ENCODE data around the gene ISG20. TPM values are rescaled to one million over a fixed set of nuclear protein-coding genes. Genes with fewer than 3 reads are reported as not detected.
A peak's percentile ranks its signal among the peaks of the same experiment; 100 is the strongest.

The ISG20 gene
- total and polyA plus RNA-seq, 2 experiments from 2014 or later = 13.3 to 15.8 TPM

GRCh38 chr15:88635318-88635717, 3.5 kb upstream of the ISG20 start:
- no peak overlapping the region for H2AFZ ChIP-seq
- no peaks in the 10 kb centered on the region for H3K9me2 ChIP-seq (replicated peaks; ENCODE audit: insufficient read depth)
- H3K4me1 ChIP-seq (ENCODE audit: insufficient read depth) = peaks cover 20% of the 10 kb centered on the region
- H3K9me3 ChIP-seq (ENCODE audit: low read depth) = no peaks in the 10 kb centered on the region
- H3K27me3 ChIP-seq = no peaks in the 10 kb centered on the region
- no peak overlapping the region for H3K4me2 ChIP-seq
- H3K4me3 ChIP-seq = no peak overlapping the region
- peak overlapping the region; percentile 96 for H3K27ac ChIP-seq
- no peaks in the 10 kb centered on the region for H3K36me3 ChIP-seq (replicated peaks; ENCODE audit: insufficient read depth, low read depth)
- WGBS (ENCODE audit: low lambda C conversion rate, missing lambda C conversion rate) = 72% methylated on average over 6 of the region's 6 CpGs
- H4K20me1 ChIP-seq (ENCODE audit: insufficient read depth, poor library complexity, severe bottlenecking) = no peaks in the 10 kb centered on the region
- no peak for TF ChIP-seq EZH2 (IDR thresholded peaks at IDR 0.05; ENCODE audit: borderline replicate concordance)
- no peak for TF ChIP-seq EZH2phosphoT487 (IDR thresholded peaks at IDR 0.05; ENCODE audit: low read depth, severe bottlenecking, unreplicated experiment)
- no peak for TF ChIP-seq CTCF (IDR thresholded peaks at IDR 0.05; ENCODE audit: poor library complexity)
- DNase-seq (ENCODE audit: low spot score) = no peak
- peaks cover 2% of the 10 kb centered on the region for H3K79me2 ChIP-seq

GRCh38 chr15:88636050-88636449, 2.8 kb upstream of the ISG20 start:
- peak; percentile 70 for DNase-seq (ENCODE audit: low spot score)
- H3K4me3 ChIP-seq = no peak overlapping the region
- no peak overlapping the region for H2AFZ ChIP-seq
- no peaks in the 10 kb centered on the region for H4K20me1 ChIP-seq (ENCODE audit: insufficient read depth, poor library complexity, severe bottlenecking)
- no peaks in the 10 kb centered on the region for H3K36me3 ChIP-seq (replicated peaks; ENCODE audit: insufficient read depth, low read depth)
- H3K9me2 ChIP-seq (replicated peaks; ENCODE audit: insufficient read depth) = no peaks in the 10 kb centered on the region
- WGBS (ENCODE audit: low lambda C conversion rate, missing lambda C conversion rate) = 80% methylated on average over 11 of the region's 11 CpGs
- H3K4me2 ChIP-seq = no peak overlapping the region
- no peaks in the 10 kb centered on the region for H3K27me3 ChIP-seq
- H3K9me3 ChIP-seq (ENCODE audit: low read depth) = no peaks in the 10 kb centered on the region
- peaks cover 2% of the 10 kb centered on the region for H3K79me2 ChIP-seq
- TF ChIP-seq EZH2phosphoT487 (IDR thresholded peaks at IDR 0.05; ENCODE audit: low read depth, severe bottlenecking, unreplicated experiment) (no peak), EZH2 (IDR thresholded peaks at IDR 0.05; ENCODE audit: borderline replicate concordance) (no peak), CTCF (IDR thresholded peaks at IDR 0.05; ENCODE audit: poor library complexity) (no peak)
- peak overlapping the region; percentile 96 for H3K27ac ChIP-seq
- H3K4me1 ChIP-seq (ENCODE audit: insufficient read depth) = peaks cover 20% of the 10 kb centered on the region

- no peaks in the 10 kb centered on the region for H3K36me3 ChIP-seq (replicated peaks; ENCODE audit: insufficient read depth, low read depth)
- H3K9me3 ChIP-seq (ENCODE audit: low read depth) = no peaks in the 10 kb centered on the region
- DNase-seq (ENCODE audit: low spot score) = no peak
- H3K27me3 ChIP-seq = no peaks in the 10 kb centered on the region
- H3K79me2 ChIP-seq = no peaks in the 10 kb centered on the region
- no peaks in the 10 kb centered on the region for H3K9me2 ChIP-seq (replicated peaks; ENCODE audit: insufficient read depth)
- H3K4me2 ChIP-seq = no peak overlapping the region
- no peaks in the 10 kb centered on the region for H4K20me1 ChIP-seq (ENCODE audit: insufficient read depth, poor library complexity, severe bottlenecking)
- H3K4me1 ChIP-seq (ENCODE audit: insufficient read depth) = peaks cover 20% of the 10 kb centered on the region
- no peak overlapping the region for H3K4me3 ChIP-seq
- 81% methylated on average over 5 of the region's 5 CpGs for WGBS (ENCODE audit: low lambda C conversion rate, missing lambda C conversion rate)
- H3K27ac ChIP-seq = peak overlapping the region; percentile 96
- TF ChIP-seq CTCF (IDR thresholded peaks at IDR 0.05; ENCODE audit: poor library complexity) = no peak
- no peak for TF ChIP-seq EZH2 (IDR thresholded peaks at IDR 0.05; ENCODE audit: borderline replicate concordance)
- no peak for TF ChIP-seq EZH2phosphoT487 (IDR thresholded peaks at IDR 0.05; ENCODE audit: low read depth, severe bottlenecking, unreplicated experiment)
- H2AFZ ChIP-seq = no peak overlapping the region
These were observed 2.2 kb upstream of the ISG20 start for GRCh38 chr15:88636654-88637053.

- Histone ChIP-seq H3K4me3 (no peak overlapping the region), H2AFZ (no peak overlapping the region), H3K27me3 (no peaks in the 10 kb centered on the region), H4K20me1 (ENCODE audit: insufficient read depth, poor library complexity, severe bottlenecking) (no peaks in the 10 kb centered on the region), H3K36me3 (replicated peaks; ENCODE audit: insufficient read depth, low read depth) (no peaks in the 10 kb centered on the region), H3K4me2 (peak overlapping the region; percentile 65), H3K9me3 (ENCODE audit: low read depth) (no peaks in the 10 kb centered on the region), H3K9me2 (replicated peaks; ENCODE audit: insufficient read depth) (no peaks in the 10 kb centered on the region), H3K79me2 (no peaks in the 10 kb centered on the region), H3K27ac (peak overlapping the region; percentile 96), H3K4me1 (ENCODE audit: insufficient read depth) (peaks cover 20% of the 10 kb centered on the region)
- TF ChIP-seq EZH2 (IDR thresholded peaks at IDR 0.05; ENCODE audit: borderline replicate concordance) (no peak), CTCF (IDR thresholded peaks at IDR 0.05; ENCODE audit: poor library complexity) (no peak), EZH2phosphoT487 (IDR thresholded peaks at IDR 0.05; ENCODE audit: low read depth, severe bottlenecking, unreplicated experiment) (no peak)
- 74% methylated on average over 7 of the region's 7 CpGs for WGBS (ENCODE audit: low lambda C conversion rate, missing lambda C conversion rate)
- no peak for DNase-seq (ENCODE audit: low spot score)
These were observed 1.4 kb upstream of the ISG20 start for GRCh38 chr15:88637436-88637835.

Data from hepatocyte (in vitro differentiated cells).